VCaP (cell line): Measurements from ENCODE around the gene KSR1.

Experiments
- H3K27ac ChIP-seq: fragments of 450-650 bp; 2 replicates; pipeline ENCODE4 v1.5.1; 2017
- TF ChIP-seq, protein P1 (sequence below): fragments of 450-650 bp; conservative IDR thresholded peaks from 2 replicates; pipeline ENCODE4 v1.5.1; 2017; ENCODE audit warnings: mild to moderate bottlenecking, moderate library complexity

Gene KSR1

DNA sequence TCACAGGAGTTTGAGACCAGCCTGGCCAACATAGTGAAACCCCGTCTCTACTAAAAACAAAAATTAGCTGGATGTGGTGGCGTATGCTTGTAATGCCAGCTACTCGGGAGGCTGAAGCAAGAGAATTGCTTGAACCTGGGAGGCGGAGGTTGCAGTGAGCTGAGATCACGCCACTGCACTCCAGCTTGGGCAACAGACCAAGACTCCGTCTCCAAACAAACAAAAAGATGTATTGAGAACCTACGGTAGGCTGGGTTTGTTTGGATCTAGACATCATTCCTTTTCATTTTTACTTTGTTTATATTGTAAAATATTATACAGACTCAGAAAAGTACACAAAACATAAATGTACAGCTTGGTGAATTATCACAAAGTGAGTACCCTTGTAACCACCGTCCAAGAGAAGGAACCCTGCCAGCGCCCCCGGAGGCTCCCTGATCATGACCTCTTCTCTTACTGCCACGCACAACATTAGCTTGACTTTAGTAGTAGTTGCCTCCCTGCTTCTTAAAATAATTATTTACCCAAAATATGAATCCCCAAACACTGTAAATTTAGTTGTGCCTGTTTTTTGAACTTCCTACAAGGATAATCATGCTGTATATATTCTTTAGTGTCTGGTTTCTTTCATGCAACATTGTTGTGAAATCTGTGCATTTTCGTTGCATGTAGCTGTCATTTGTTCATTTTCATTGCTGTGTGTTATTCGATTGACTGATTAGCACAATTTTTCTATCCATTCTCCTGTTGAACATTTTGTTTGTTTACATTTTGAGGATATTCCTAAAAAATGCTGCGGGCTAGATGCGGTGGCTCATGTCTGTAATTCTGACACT is 56.5 kb downstream of the KSR1 start:
- TF ChIP-seq, protein P1, sequence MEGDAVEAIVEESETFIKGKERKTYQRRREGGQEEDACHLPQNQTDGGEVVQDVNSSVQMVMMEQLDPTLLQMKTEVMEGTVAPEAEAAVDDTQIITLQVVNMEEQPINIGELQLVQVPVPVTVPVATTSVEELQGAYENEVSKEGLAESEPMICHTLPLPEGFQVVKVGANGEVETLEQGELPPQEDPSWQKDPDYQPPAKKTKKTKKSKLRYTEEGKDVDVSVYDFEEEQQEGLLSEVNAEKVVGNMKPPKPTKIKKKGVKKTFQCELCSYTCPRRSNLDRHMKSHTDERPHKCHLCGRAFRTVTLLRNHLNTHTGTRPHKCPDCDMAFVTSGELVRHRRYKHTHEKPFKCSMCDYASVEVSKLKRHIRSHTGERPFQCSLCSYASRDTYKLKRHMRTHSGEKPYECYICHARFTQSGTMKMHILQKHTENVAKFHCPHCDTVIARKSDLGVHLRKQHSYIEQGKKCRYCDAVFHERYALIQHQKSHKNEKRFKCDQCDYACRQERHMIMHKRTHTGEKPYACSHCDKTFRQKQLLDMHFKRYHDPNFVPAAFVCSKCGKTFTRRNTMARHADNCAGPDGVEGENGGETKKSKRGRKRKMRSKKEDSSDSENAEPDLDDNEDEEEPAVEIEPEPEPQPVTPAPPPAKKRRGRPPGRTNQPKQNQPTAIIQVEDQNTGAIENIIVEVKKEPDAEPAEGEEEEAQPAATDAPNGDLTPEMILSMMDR, result no peak
- H3K27ac ChIP-seq, result no peak overlapping the region

DNA sequence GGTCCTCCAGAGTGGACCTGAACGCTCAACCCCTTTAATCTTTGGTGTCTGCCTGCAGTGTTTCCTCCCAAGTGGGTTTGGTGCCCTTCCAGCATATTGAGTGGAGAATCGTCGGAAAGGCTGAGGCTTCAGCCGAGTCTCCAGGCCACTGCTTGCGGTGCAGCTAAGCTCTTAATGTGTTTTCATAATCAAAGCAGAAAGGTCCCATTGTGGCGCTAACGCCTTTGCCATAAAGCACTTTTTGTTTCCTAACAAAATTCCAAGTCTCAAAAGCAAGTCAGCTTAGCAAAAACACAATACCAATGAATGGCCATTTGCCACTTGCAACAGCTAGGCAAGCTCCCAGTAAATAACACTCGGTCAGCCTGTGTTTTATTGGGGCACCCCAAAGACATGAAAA is 57.6 kb downstream of the KSR1 start:
- no peak overlapping the region for H3K27ac ChIP-seq
- TF ChIP-seq, protein P1, result no peak

DNA sequence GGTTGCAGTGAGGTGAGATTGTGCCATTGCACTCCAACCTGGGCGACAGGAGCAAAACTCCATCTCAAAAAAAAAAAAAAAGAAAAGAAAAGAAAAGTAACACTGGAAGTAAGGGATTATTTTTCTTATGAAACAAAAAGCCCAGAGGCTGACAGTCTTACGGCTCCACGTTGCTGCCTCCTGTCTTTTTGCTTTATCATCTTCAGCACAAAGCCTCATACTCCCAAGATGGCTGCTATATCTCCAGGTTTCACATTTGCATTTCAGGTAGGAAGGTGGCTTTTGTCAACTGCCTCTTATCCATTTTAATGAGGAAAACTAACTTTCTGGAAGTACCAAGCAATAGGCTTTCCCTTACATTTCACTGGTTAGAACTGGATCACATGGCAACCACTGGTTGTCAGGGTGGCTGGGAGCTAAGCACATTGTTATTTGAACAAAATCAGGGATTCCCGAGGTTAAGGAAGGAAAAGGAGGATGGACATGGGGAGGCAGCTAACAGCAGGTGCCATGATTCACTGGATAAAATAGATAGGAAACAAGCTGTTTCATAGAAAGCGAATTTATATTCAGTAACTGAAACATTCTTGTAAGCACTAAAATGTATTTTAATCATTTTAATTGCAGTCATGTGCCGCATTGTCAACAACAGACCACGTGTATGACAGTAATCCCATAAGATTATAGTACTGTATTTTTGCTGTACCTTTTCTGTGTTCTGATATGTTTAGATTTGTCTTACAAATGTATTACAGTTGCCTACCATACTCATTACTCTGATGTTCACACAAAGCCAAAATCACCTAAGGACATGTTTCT is 58.6 kb downstream of the KSR1 start:
- TF ChIP-seq, protein P1, result no peak
- H3K27ac ChIP-seq, result no peak overlapping the region

DNA sequence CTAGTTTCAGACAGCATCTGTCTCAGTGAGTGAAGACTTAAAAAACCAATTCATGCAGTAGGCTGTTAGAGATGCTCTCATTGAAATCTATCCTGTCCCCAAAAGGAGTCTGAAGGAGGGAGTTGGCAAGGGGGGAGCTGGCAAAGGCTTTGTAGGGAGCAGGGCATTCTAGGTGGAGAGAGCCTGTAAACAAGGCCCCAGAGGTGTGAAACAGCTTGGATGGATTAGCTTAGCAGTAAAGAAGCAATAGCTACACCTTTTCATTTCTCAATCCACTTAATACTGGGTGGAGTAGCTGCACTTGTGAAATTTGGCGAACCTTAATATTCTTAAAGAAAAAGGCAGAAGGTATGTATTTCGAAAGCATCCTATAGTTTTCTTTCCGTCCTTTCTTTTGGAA is 61.8 kb downstream of the KSR1 start:
- TF ChIP-seq, protein P1, result no peak
- no peak overlapping the region for H3K27ac ChIP-seq

DNA sequence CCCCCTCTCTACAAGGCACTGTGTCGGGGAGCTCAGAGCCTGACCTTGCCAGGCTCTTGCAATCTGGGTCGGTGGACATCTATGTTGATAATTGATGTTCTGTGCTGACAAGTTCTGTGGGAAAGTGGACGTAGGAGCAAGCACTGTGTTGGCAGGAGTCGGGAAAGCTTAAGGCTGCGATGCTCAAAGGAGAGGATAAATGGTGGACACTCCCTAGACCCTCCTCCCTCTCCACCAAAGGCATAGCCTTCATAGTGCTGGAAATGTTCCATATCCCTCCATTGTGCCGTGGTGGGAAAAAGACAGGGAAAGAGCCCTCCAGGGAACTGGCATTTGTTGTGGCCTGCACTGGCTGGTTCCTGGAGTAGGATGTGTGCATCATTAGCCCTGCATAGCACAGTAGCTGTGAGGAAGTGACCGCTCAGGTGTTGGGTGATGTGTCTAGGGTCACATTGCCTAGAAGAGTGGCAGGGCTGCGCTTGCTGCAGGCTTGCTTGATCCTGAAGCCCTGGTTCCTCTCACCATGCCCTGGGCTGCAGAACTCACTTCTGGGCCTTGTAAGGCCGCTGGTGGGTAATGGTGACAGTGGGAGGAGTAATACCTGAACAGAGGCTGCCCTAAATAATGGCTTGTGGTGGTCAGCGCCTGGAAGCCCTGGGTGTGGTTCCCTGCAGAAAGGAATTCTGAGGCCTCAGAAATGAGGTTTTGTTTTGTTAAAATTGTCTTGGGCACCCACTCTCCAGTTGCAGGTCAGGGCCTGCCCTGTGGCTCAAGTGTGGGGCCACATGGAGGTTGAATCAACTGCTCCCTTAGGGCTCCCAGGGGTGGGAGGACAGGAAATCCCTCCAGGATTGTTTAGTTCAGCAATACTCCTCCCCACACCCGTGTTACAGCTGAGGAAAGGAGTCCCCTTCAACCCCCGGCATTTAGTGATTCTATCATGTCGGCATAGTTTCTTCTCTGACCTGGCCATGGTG is 62.6 kb downstream of the KSR1 start:
- no peak overlapping the region for H3K27ac ChIP-seq
- TF ChIP-seq, protein P1, result no peak

DNA sequence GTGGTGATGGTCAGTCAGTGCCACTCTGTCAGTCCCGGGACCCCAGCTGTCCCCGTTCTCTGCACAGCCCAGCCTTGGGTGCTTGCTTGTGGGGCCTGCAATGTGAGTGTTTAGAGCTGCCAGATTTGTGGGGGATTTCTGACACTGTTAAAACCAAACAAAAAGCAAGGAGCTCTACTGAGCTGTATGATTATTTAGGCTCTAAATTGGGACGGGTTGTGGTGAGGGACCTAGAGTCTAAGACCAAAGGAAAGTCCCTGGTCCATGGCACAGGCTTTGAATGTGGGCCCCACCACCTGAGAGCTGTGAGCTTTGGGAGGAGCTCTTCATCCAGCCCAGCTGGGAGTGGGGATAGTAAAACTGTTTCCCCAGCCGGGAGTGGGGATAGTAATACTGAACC is 63.3 kb downstream of the KSR1 start:
- no peak overlapping the region for H3K27ac ChIP-seq

More for the DNA sequence above, 63.3 kb downstream of the KSR1 start:
- TF ChIP-seq, protein P1, result no peak
